Ovary (tissue), 3 donors: Measurements from ENCODE around the gene BTN3A1.

Experiments used
- EP300 ChIP-seq: sonication (generic); formaldehyde crosslinking; IDR thresholded peaks from one replicate; pipeline ENCODE4 v1.6.1; 2017; ENCODE audit warnings: antibody characterized with exemption
- POLR2A ChIP-seq: fragments of 450-650 bp; IDR thresholded peaks from one replicate; pipeline ENCODE4 v1.6.1; 2017; ENCODE audit warnings: antibody characterized with exemption, mild to moderate bottlenecking, moderate library complexity
- TF ChIP-seq, protein P1 (sequence below), 3 donors: fragments of 450-650 bp in 2 of 3; fragments of 200-600 bp in 1 of 3; IDR thresholded peaks; one replicate each; pipeline versions ENCODE4 v1.5.1 to v1.8.0; 2016 to 2022; ENCODE audit warnings: antibody characterized with exemption in 3 of 3, mild to moderate bottlenecking in 1 of 3
- donor health status: DM: no; HTN: no; CAD: no.

GRCh38 chr6:26447257-26447656 lies 45.2 kb downstream of the BTN3A1 start:
- no peak for TF ChIP-seq POLR2A
- TF ChIP-seq, protein P1, sequence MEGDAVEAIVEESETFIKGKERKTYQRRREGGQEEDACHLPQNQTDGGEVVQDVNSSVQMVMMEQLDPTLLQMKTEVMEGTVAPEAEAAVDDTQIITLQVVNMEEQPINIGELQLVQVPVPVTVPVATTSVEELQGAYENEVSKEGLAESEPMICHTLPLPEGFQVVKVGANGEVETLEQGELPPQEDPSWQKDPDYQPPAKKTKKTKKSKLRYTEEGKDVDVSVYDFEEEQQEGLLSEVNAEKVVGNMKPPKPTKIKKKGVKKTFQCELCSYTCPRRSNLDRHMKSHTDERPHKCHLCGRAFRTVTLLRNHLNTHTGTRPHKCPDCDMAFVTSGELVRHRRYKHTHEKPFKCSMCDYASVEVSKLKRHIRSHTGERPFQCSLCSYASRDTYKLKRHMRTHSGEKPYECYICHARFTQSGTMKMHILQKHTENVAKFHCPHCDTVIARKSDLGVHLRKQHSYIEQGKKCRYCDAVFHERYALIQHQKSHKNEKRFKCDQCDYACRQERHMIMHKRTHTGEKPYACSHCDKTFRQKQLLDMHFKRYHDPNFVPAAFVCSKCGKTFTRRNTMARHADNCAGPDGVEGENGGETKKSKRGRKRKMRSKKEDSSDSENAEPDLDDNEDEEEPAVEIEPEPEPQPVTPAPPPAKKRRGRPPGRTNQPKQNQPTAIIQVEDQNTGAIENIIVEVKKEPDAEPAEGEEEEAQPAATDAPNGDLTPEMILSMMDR (IDR thresholded peaks at IDR 0.05): no peak
- TF ChIP-seq EP300: no peak
